KOPT-K1 (cell line): Measurements from ENCODE around the gene PCNX3.

Experiments used
- H3K27ac ChIP-seq: fragments of 200-600 bp; sonication (generic); 2 replicates; pipeline ENCODE4 v1.5.1; 2016; ENCODE audit warnings: antibody characterized with exemption, mild to moderate bottlenecking, low read depth, low read length; ENCODE audit not compliant: poor library complexity, severe bottlenecking
- H3K36me3 ChIP-seq: fragments of 200-600 bp; sonication (generic); 2 replicates; pipeline ENCODE4 v1.5.1; 2017; ENCODE audit warnings: antibody characterized with exemption, mild to moderate bottlenecking, low read length, moderate library complexity; ENCODE audit not compliant: insufficient read depth
- H3K9me3 ChIP-seq: fragments of 200-600 bp; sonication (generic); 2 replicates; pipeline ENCODE4 v1.5.1; 2017; ENCODE audit warnings: antibody characterized with exemption, low read length, mild to moderate bottlenecking; ENCODE audit not compliant: insufficient read depth, poor library complexity, severe bottlenecking

The PCNX3 gene

GRCh38 chr11:65617990-65618751, 2.6 kb downstream of the PCNX3 start:
- Histone ChIP-seq H3K27ac (no peak overlapping the region), H3K36me3 (peaks cover 64% of the 10 kb centered on the region)

GRCh38 chr11:65618763-65619162, 3.2 kb downstream of the PCNX3 start:
- Histone ChIP-seq H3K36me3 (peaks cover 70% of the 10 kb centered on the region), H3K27ac (no peak overlapping the region), H3K9me3 (no peaks in the 10 kb centered on the region)

More at GRCh38 chr11:65617990-65618751, 2.6 kb downstream of the PCNX3 start:
- H3K9me3 ChIP-seq: no peaks in the 10 kb centered on the region

DNA sequence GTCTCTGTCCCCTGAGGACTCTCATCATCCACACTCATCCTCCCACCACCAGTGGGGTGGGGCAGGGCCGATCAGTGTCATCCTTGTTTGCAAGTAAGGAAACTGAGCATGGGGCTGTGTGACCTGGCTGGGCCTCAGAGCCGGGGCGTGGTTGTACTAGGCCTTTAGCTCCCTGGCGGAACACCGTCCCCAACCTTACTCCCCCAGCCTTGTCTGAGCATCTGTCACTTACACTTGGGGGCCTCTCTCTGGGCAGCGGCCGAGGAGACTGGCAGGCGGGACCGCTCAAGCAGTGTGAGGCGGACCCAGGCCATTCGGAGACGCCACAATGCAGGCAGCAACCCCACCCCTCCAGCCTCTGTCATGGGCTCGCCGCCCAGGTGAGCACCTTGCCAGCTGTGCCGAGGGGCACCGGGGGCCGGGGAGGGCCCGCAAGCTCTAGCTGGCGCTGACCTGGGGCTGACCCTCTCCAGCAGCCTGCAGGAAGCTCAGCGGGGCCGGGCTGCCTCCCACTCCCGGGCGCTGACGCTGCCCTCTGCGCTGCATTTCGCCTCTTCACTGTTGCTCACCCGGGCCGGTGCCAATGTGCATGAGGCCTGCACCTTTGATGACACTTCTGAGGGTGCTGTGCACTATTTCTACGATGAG, 3.8 kb downstream of the PCNX3 start:
- H3K9me3 ChIP-seq: no peaks in the 10 kb centered on the region
- peaks cover 76% of the 10 kb centered on the region for H3K36me3 ChIP-seq
- no peak overlapping the region for H3K27ac ChIP-seq

- Histone ChIP-seq H3K36me3 (peaks cover 89% of the 10 kb centered on the region), H3K27ac (no peak overlapping the region), H3K9me3 (no peaks in the 10 kb centered on the region)
These were observed 5.1 kb downstream of the PCNX3 start for GRCh38 chr11:65620666-65621065.

- no peak overlapping the region for H3K27ac ChIP-seq
- peaks cover 97% of the 10 kb centered on the region for H3K36me3 ChIP-seq
- H3K9me3 ChIP-seq: no peaks in the 10 kb centered on the region
These were observed 5.9 kb downstream of the PCNX3 start for GRCh38 chr11:65621460-65621859.

- no peaks in the 10 kb centered on the region for H3K9me3 ChIP-seq
- no peak overlapping the region for H3K27ac ChIP-seq
- peaks cover 100% of the 10 kb centered on the region for H3K36me3 ChIP-seq
These were observed 6.4 kb downstream of the PCNX3 start for GRCh38 chr11:65622011-65622410.

GRCh38 chr11:65623177-65623576, 7.6 kb downstream of the PCNX3 start:
- H3K27ac ChIP-seq: no peak overlapping the region
- H3K36me3 ChIP-seq: peaks cover 100% of the 10 kb centered on the region
- H3K9me3 ChIP-seq: no peaks in the 10 kb centered on the region

- Histone ChIP-seq H3K36me3 (peaks cover 100% of the 10 kb centered on the region), H3K9me3 (no peaks in the 10 kb centered on the region), H3K27ac (no peak overlapping the region)
These were observed 8.5 kb downstream of the PCNX3 start for GRCh38 chr11:65623852-65624616.

DNA sequence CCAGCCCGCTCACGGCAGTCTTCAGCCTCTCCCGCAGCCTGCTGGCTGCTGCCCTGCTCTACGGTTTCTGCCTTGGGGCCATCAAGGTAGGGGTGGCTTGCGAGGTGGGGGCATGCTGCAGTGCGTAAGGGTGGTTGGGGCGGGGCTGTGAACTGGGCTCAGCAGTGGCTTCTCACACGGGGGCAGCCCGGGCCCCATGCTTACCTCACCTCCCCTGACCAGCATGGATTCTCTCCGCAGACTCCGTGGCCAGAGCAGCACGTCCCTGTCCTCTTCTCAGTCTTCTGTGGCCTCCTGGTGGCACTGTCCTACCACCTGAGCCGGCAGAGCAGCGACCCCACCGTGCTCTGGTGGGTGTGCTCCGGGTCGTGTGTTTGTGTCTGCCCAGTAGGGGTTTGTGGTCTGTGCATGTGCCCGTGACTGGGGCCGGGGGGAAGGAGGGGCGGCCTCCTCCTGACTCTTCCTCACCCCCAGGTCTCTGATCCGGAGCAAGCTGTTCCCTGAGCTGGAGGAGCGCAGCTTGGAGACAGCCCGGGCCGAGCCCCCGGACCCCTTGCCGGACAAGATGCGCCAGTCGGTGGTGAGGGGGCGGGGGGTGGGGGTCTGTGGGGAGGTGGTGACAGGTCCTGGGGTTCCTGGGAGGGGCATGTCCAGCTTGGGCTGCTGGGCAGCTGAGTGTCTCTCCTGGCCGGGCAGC, 9.5 kb downstream of the PCNX3 start:
- H3K36me3 ChIP-seq: peaks cover 100% of the 10 kb centered on the region

GRCh38 chr11:65625628-65626342, 10.2 kb downstream of the PCNX3 start:
- no peak overlapping the region for H3K27ac ChIP-seq
- peaks cover 100% of the 10 kb centered on the region for H3K36me3 ChIP-seq
- H3K9me3 ChIP-seq: no peaks in the 10 kb centered on the region

More for the DNA sequence above, 9.5 kb downstream of the PCNX3 start:
- H3K27ac ChIP-seq: no peak overlapping the region
- H3K9me3 ChIP-seq: no peaks in the 10 kb centered on the region

DNA sequence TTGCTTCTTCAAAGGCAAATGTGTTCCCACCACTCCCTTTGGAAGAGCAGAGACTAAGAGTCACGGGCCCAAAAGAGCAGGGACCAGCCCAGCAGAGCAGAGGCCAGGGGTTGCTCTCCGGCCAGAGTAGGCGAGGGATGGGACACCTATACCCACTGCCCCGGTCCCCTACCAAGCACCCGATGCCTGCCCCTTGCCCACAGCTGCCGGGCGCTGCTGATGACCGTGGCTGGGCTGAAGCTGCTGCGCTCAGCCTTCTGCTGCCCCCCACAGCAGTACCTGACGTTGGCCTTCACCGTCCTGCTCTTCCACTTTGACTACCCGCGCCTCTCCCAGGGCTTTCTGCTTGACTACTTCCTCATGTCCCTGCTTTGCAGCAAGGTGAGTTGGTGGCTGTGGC, 11.6 kb downstream of the PCNX3 start:
- H3K36me3 ChIP-seq: peaks cover 100% of the 10 kb centered on the region
- H3K27ac ChIP-seq: no peak overlapping the region
- no peaks in the 10 kb centered on the region for H3K9me3 ChIP-seq

- no peaks in the 10 kb centered on the region for H3K9me3 ChIP-seq
- peaks cover 98% of the 10 kb centered on the region for H3K36me3 ChIP-seq
These were observed 14.0 kb downstream of the PCNX3 start for GRCh38 chr11:65629579-65629978.

GRCh38 chr11:65630215-65630614, 14.6 kb downstream of the PCNX3 start:
- H3K27ac ChIP-seq: no peak overlapping the region
- peaks cover 98% of the 10 kb centered on the region for H3K36me3 ChIP-seq
- no peaks in the 10 kb centered on the region for H3K9me3 ChIP-seq

More at GRCh38 chr11:65629579-65629978, 14.0 kb downstream of the PCNX3 start:
- no peak overlapping the region for H3K27ac ChIP-seq

DNA sequence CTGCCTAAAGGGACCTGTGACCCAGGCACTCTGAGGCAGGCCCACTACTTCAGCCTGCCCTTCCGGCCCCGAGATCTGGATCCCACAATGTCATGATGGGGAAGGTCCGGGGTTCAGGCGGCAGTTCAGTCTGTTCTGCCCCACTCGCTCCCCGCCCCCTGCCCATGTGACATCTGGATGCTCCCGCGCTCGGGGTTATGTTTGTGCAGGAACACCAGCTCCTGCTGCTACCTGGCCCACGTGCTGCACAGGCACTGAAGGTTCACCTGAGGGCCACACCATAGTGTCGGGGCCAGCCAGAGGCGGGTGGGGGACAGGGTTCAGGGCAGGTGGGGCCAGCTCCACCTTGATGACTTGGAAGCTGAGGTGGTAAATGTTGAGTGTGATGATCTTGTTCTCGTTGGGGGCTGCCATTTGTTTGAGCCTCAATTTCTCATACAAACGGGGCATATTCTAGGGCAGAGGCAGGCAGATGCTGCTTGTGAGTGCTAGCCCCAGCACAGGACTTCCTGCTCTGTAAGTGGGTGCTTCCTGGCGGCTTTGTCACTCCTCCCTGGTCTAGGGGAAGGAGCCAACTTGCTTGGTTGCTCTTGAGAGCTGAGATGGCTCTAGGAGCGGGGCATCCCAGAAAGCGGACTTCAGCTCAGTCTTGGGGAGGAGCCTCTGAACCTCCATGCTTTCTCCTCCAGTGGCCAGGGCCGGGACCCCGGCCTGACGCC, 18.0 kb downstream of the PCNX3 start:
- no peak overlapping the region for H3K27ac ChIP-seq

More for the DNA sequence above, 18.0 kb downstream of the PCNX3 start:
- no peaks in the 10 kb centered on the region for H3K9me3 ChIP-seq
- H3K36me3 ChIP-seq: peaks cover 85% of the 10 kb centered on the region
